Measurements from ENCODE around the gene AGFG1. TPM values are rescaled to one million over a fixed set of nuclear protein-coding genes. Genes with fewer than 3 reads are reported as not detected.
"Not testable (repeated sequence)": the region's sequence is repeated elsewhere in the genome, so short reads cannot be mapped to it uniquely, and the experiment has no call there.

AGFG1 gene
- polyA plus RNA-seq, 4 donors, result 52.6 to 85.0 (median 70.4) TPM

GRCh38 chr2:227493524-227493923 is 21.6 kb downstream of the AGFG1 start:
- no peak for DNase-seq (ENCODE audit: low read depth in 4 of 4, low spot score in 3 of 4)

GRCh38 chr2:227497158-227497557 is 25.2 kb downstream of the AGFG1 start:
- DNase-seq (ENCODE audit: low read depth in 4 of 4, low spot score in 3 of 4), result no peak

- DNase-seq (ENCODE audit: low read depth in 4 of 4, low spot score in 3 of 4), result no peak
These were observed 27.8 kb downstream of the AGFG1 start for GRCh38 chr2:227499627-227500300.

- no peak for DNase-seq (ENCODE audit: low read depth in 4 of 4, low spot score in 3 of 4)
These were observed 28.3 kb downstream of the AGFG1 start for GRCh38 chr2:227500301-227500630.

- no peak for DNase-seq (ENCODE audit: low read depth in 4 of 4, low spot score in 3 of 4)
These were observed 31.8 kb downstream of the AGFG1 start for GRCh38 chr2:227503433-227504406.

- no peak for DNase-seq (ENCODE audit: low read depth in 4 of 4, low spot score in 3 of 4)
These were observed 32.7 kb downstream of the AGFG1 start for GRCh38 chr2:227504700-227505099.

- DNase-seq (ENCODE audit: low read depth in 4 of 4, low spot score in 3 of 4), result no peak
These were observed 34.5 kb downstream of the AGFG1 start for GRCh38 chr2:227506456-227506855.

GRCh38 chr2:227507963-227508362 is 36.0 kb downstream of the AGFG1 start:
- DNase-seq (ENCODE audit: low read depth in 4 of 4, low spot score in 3 of 4), result no peak

- no peak for DNase-seq (ENCODE audit: low read depth in 4 of 4, low spot score in 3 of 4)
These were observed 37.1 kb downstream of the AGFG1 start for GRCh38 chr2:227509076-227509475.

GRCh38 chr2:227509824-227510619 is 38.1 kb downstream of the AGFG1 start:
- no peak for DNase-seq (ENCODE audit: low read depth in 4 of 4, low spot score in 3 of 4)

- DNase-seq (ENCODE audit: low read depth in 4 of 4, low spot score in 3 of 4), result no peak
These were observed 38.6 kb downstream of the AGFG1 start for GRCh38 chr2:227510620-227510958.

- no peak for DNase-seq (ENCODE audit: low read depth in 4 of 4, low spot score in 3 of 4)
These were observed 39.4 kb downstream of the AGFG1 start for GRCh38 chr2:227511239-227511930.

- DNase-seq (ENCODE audit: low read depth in 4 of 4, low spot score in 3 of 4), result no peak
These were observed 40.0 kb downstream of the AGFG1 start for GRCh38 chr2:227511955-227512354.

- DNase-seq (ENCODE audit: low read depth in 4 of 4, low spot score in 3 of 4), result no peak
These were observed 41.2 kb downstream of the AGFG1 start for GRCh38 chr2:227513113-227513512.

- DNase-seq (ENCODE audit: low read depth in 4 of 4, low spot score in 3 of 4), result no peak
These were observed 43.8 kb downstream of the AGFG1 start for GRCh38 chr2:227515742-227516141.

- no peak for DNase-seq (ENCODE audit: low read depth in 4 of 4, low spot score in 3 of 4)
These were observed 45.8 kb downstream of the AGFG1 start for GRCh38 chr2:227517724-227518123.

- DNase-seq (ENCODE audit: low read depth in 4 of 4, low spot score in 3 of 4), result not testable (repeated sequence)
These were observed 46.4 kb downstream of the AGFG1 start for GRCh38 chr2:227518278-227518865.

- not testable (repeated sequence) for DNase-seq (ENCODE audit: low read depth in 4 of 4, low spot score in 3 of 4)
These were observed 49.2 kb downstream of the AGFG1 start for GRCh38 chr2:227521178-227521577.

GRCh38 chr2:227524665-227525064 is 52.7 kb downstream of the AGFG1 start:
- DNase-seq (ENCODE audit: low read depth in 4 of 4, low spot score in 3 of 4), result no peak

- no peak for DNase-seq (ENCODE audit: low read depth in 4 of 4, low spot score in 3 of 4)
These were observed 55.4 kb downstream of the AGFG1 start for GRCh38 chr2:227527351-227527750.

All from left renal pelvis (tissue), 4 donors.